ENCODE measurements around the gene ANO7. TPM values are rescaled to one million over a fixed set of nuclear protein-coding genes. Genes with fewer than 3 reads are reported as not detected.

ANO7 gene
- total RNA-seq, 1 donor from 2014 or later: 2.1 TPM

DNA sequence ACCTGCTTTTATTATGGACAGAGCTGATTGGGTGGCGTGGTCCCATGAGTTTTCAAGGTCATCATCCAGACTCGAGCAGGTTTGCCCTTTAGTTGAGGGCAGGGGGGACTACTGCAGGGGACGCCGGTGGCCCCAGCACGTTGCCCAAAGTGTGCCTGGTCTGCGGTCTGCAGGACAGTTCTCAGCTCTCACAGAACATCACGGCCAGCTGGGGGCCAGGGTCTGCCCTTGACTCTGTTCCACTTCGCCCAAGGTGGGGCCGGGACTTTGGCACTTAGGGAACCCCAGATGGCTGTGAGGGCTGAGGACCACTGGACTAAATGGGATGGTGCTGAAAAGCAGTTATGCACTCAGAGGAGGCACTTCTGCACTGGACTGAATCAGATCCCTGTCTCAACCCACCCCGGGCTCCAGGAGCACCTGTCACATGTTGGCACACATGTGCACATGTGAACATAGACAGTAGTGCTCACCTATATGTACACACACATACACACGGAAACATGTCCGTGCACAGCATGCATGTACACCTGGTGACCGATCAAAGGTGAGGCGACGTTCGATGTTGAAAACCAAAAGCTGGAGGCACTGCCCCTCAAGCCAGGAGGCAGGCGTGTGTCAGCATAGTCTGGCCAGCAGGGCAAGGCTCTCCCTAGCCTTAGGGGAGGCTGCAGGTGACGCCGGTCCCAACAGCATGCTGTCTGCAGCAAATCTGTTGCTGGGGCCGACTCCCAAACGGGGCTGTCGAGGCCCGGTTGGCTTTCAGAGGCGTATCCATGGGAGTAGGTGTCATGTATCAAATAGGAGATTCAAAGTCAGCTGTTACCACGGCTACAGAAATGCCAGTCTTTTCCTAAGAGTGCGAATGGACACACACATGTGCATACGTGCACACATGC is 10.2 kb downstream of the ANO7 start:
- Histone ChIP-seq H3K4me3 (no peak overlapping the region), H3K27ac (no peak overlapping the region), H3K27me3 (no peaks in the 10 kb centered on the region), H3K9me3 (no peaks in the 10 kb centered on the region), H3K4me1 (no peaks in the 10 kb centered on the region), H3K36me3 (no peaks in the 10 kb centered on the region)
- no peak for ATAC-seq
- TF ChIP-seq, protein P1, sequence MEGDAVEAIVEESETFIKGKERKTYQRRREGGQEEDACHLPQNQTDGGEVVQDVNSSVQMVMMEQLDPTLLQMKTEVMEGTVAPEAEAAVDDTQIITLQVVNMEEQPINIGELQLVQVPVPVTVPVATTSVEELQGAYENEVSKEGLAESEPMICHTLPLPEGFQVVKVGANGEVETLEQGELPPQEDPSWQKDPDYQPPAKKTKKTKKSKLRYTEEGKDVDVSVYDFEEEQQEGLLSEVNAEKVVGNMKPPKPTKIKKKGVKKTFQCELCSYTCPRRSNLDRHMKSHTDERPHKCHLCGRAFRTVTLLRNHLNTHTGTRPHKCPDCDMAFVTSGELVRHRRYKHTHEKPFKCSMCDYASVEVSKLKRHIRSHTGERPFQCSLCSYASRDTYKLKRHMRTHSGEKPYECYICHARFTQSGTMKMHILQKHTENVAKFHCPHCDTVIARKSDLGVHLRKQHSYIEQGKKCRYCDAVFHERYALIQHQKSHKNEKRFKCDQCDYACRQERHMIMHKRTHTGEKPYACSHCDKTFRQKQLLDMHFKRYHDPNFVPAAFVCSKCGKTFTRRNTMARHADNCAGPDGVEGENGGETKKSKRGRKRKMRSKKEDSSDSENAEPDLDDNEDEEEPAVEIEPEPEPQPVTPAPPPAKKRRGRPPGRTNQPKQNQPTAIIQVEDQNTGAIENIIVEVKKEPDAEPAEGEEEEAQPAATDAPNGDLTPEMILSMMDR (IDR thresholded peaks at IDR 0.05): no peak
- intact Hi-C loops (cut with DNase I): no loop called here
- no peak for DNase-seq

DNA sequence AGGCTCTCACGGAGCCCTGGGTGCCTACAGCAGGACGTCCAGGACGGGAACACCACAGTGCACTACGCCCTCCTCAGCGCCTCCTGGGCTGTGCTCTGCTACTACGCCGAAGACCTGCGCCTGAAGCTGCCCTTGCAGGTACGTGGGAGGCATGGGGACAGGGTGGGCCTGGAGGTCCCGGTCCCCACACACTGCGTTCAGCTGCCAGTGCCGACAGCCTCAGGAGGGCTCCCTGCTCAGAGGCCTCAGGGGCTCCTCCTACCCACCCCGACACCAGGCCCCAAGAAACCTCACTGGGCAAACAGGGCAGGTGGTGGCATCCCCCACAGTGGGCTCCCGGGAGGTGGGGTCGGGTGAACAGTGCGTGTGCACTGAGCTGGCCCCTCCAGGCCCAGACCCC is 10.8 kb downstream of the ANO7 start:
- intact Hi-C loops (cut with DNase I): no loop called here
- H3K27me3 ChIP-seq: no peaks in the 10 kb centered on the region
- TF ChIP-seq, protein P1 (IDR thresholded peaks at IDR 0.05): no peak
- no peaks in the 10 kb centered on the region for H3K9me3 ChIP-seq
- H3K4me1 ChIP-seq: no peaks in the 10 kb centered on the region
- ATAC-seq (no peak), DNase-seq (no peak)
- H3K4me3 ChIP-seq: no peak overlapping the region
- H3K27ac ChIP-seq: no peak overlapping the region
- H3K36me3 ChIP-seq: no peaks in the 10 kb centered on the region

DNA sequence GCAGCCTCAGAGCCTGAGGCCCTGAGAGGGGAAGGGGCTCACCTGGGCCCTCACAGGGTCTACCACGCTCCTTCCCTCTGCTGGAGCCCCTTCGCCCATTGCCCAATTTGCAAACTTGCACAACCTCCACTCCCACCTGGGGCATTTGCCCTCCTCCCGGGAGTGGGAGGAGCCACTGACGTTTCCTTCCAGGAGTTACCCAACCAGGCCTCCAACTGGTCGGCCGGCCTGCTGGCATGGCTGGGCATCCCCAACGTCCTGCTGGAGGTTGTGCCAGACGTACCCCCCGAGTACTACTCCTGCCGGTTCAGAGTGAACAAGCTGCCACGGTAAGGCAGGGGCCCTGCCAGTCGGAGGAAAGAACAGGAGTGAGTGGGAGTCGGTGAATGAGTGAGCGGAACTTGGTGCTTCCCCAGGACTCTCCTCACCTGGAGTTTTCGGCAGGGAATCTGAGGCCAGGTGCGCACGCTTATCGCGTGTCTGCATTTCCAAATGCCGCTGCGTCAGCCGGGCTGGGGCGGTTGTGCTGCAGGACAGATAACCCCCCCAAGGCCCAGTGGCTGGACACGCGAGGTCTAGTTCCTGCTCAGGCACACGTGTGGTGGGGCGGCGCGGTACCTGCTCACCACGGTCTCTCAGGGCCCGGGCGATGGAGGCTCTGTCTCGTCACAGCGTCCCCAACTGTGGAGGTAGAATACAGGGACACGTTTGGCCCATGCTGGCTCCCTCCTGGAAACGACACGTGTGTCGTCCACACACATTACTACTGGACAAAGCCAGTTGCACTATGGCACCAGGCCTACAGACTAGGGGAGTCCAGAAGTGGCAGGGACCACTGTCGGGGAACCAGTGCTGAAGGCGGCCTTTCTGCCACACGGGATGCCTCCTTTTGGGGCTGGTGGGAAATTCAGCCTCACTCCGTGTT is 11.7 kb downstream of the ANO7 start:
- ATAC-seq: no peak
- TF ChIP-seq, protein P1 (IDR thresholded peaks at IDR 0.05): no peak
- Histone ChIP-seq H3K4me3 (no peak overlapping the region), H3K27me3 (no peaks in the 10 kb centered on the region), H3K36me3 (no peaks in the 10 kb centered on the region), H3K4me1 (no peaks in the 10 kb centered on the region), H3K9me3 (no peaks in the 10 kb centered on the region), H3K27ac (no peak overlapping the region)
- no peak for DNase-seq
- intact Hi-C loops (cut with DNase I): no loop called here

DNA sequence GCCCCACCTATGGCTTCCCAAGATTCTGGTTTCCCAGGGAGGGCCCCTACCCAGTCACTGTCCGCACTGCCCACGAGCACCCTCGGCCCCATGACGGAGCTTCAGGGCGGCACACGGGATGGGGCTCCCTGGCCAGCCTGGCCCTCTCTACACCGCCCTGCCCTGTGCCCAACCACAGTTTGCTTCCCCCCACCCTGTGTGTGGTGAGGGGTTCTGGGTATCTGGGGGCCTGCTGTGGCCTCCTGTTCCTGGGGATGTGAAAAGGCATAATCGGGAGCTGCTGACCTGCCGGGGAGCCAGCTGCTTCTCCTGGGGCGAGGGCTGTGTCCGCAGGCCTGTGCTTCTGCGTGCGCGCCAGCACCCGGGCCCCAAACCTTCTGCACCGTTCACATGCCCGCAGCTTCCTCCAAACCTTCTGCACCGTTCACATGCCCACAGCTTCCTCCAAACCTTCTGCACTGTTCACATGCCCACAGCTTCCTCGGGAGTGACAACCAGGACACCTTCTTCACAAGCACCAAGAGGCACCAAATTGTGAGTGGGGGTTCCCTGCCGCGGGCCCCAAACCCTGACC is 12.4 kb downstream of the ANO7 start:
- no peaks in the 10 kb centered on the region for H3K4me1 ChIP-seq
- no peaks in the 10 kb centered on the region for H3K9me3 ChIP-seq
- H3K36me3 ChIP-seq: no peaks in the 10 kb centered on the region
- ATAC-seq (no peak), DNase-seq (no peak)
- intact Hi-C loops (cut with DNase I): no loop called here
- H3K27me3 ChIP-seq: no peaks in the 10 kb centered on the region
- TF ChIP-seq, protein P1 (IDR thresholded peaks at IDR 0.05): no peak
- no peak overlapping the region for H3K4me3 ChIP-seq
- H3K27ac ChIP-seq: no peak overlapping the region

DNA sequence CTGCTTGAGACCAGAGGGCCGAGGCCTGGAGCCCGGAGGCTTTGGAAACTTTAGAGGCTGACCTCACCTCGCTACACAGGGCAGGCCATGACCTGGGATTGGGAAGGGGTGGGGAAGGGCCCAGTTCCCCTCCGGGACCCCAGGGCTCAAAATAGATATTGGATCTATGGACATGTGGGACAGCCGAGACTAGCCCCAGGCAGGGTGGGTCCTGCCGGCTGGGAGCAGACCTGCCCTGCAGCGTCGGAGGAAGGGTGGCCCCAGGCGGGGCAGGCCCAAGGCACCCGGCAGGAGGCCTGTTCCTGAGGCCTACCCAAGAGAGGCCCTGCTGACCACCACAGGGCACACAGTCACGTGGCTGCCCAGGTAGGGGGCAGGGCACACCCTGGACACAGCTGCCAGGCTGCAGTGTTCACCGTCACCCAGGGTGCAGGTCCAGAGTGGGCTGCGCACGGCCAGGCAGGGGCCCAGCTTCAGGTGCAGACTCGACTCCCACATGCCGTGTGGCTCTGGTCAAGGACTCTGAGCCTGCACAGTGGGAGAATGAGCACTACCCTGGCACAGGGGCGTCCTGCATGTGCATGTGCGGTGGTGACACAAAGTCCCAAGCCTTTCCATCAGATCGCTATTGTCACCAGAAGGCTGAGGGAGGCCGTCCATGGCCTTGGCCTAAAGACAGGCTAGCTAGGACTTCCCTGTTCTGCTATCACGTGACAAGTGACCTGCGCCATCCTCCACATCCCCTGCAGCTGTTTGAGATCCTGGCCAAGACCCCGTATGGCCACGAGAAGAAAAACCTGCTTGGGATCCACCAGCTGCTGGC is 13.2 kb downstream of the ANO7 start:
- H3K9me3 ChIP-seq: no peaks in the 10 kb centered on the region
- ATAC-seq (no peak), DNase-seq (no peak)
- H3K4me1 ChIP-seq: no peaks in the 10 kb centered on the region
- intact Hi-C loops (cut with DNase I): no loop called here
- H3K27ac ChIP-seq: no peak overlapping the region
- TF ChIP-seq, protein P1 (IDR thresholded peaks at IDR 0.05): no peak
- H3K4me3 ChIP-seq: no peak overlapping the region
- no peaks in the 10 kb centered on the region for H3K27me3 ChIP-seq
- H3K36me3 ChIP-seq: no peaks in the 10 kb centered on the region
